KG1 (cell line): ENCODE results near the gene MED27.
"Not testable (repeated sequence)": the region's sequence is repeated elsewhere in the genome, so short reads cannot be mapped to it uniquely, and the experiment has no call there.

ENCODE experiments used
- DNase-seq: peaks from one replicate; lab custom pipeline; 2025; lab: John Stamatoyannopoulos, UW

Gene MED27

DNA sequence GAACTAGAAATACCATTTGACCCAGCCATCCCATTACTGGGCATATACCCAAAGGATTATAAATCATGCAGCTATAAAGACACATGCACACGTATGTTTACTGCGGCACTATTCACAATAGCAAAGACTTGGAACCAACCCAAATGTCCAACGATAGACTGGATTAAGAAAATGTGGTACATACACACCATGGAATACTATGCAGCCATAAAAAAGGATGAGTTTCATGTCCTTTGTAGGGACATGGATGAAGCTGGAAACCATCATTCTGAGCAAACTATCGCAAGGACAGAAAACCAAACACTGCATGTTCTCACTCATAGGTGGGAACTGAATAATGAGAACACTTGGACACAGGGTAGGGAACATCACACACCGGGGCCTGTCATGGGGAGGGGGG, 158.0 kb downstream of the MED27 start:
- DNase-seq, result not testable (repeated sequence)

- DNase-seq, result no peak
These were observed 160.5 kb downstream of the MED27 start for GRCh38 chr9:131919216-131919615.

DNA sequence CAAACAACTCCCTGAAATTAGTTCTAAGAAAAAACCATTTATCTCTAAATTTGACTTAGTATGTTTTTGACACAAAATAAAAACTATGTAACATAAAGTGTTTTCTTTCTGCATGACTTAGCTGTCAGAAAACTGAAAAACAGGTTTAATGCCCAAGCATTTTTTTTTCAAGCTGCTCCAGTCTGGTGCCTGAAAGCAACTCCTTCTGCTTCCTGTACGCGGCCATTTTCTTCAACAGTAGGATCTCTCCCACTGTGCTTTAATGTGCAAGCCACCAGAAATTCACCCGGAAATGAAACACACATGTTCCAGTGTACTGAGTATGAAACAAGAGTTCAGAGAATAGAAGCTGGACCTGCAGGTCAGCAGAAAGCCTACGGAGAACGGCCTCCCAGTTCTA, 161.2 kb downstream of the MED27 start:
- no peak for DNase-seq

DNA sequence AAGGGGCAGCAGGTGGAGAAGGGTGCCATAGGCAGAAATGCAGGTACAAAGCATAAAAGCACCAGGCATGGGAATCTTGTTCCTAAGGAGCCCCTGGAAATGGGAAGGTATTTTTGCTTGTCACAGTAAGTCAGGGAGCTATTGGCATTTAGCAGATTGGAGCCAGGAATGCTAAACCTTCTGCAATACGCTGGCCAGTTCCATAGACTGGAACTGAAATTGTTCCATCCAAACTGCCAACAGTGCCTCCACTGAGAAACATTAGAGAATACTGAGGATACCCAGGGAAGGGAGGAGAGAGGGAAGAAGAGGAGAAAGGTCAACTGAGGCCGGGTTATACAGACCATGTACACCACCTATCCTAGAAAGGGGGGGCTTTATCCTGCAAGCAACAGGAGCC, 162.7 kb downstream of the MED27 start:
- DNase-seq, result no peak

DNA sequence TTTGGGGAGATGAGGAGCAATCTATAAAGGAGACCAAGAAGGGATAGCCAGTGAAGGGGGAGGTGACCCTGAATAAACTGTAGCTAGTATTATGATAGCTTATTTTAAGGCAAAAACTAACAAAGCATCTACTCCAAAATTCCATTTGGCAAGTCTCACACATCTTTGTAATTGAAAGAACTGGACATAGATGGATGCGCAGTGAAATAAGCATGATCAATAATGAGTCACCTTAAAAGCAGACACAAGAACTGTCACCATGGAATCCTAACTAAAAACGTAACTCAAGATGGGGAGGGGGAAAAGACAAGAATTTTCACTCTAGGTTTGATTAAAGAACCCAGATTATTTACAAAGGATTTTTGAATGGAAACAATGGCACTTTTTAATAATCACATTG, 164.5 kb downstream of the MED27 start:
- DNase-seq, result no peak

DNA sequence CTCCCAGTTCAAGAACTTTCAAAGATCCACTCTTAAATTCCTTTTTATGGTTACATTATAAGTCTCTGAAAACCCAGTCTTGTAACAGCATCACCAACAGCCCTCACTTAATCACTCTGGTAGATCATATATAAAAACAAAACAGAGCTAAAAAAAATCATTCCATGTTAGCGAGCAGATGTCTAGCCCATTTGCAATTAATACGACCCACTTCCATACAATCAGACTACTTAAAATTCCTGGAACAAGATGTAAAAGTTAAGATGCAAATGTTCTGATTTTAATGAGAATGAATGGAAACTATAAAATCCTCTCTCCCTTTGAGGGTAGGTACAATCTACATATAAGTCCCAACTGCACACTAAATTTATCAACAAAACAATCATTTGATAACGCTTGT, 167.0 kb downstream of the MED27 start:
- DNase-seq, result no peak

DNA sequence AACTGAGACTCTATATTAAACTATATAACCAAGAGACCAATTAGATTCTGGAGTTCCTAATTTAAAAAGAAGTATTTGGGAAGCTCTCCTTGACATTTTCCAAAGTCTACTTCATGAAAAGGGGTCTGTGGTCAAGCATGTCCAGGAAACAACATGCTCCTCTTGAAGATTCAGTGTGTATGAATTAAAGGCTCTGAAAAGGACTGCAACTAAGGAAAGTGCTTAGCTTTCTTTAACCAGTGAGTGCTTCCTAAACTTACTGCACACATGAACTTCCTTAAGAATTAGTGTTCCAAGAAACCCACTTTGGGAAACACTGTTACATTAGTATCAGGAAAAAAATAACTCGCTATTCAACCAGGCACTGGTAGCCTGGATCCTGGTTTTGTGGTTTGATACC, 167.6 kb downstream of the MED27 start:
- DNase-seq, result no peak

GRCh38 chr9:131910572-131910971, 169.1 kb downstream of the MED27 start:
- DNase-seq, result no peak

DNA sequence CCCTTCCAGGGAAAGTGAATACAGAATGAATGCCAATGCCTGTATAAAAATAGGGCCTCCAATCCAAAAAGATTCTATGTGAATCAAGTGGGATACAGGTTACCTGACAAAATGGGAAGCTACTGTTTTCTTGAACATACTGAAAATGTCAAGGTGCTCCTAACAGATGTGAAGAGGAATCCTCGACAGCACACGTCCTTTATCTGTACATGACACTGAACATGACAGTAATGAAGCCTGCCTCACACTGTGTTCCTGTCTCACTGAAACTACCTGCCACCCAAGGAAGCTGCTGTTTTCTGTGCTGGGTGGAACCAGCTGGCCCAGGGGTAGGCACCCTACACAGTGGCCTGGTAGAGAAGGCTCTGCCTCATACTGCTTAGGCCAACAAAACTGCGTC, 174.5 kb downstream of the MED27 start:
- no peak for DNase-seq

- DNase-seq, result no peak
These were observed 180.1 kb downstream of the MED27 start for GRCh38 chr9:131899296-131900228.

- DNase-seq, result no peak
These were observed 186.7 kb downstream of the MED27 start for GRCh38 chr9:131892902-131893500.

DNA sequence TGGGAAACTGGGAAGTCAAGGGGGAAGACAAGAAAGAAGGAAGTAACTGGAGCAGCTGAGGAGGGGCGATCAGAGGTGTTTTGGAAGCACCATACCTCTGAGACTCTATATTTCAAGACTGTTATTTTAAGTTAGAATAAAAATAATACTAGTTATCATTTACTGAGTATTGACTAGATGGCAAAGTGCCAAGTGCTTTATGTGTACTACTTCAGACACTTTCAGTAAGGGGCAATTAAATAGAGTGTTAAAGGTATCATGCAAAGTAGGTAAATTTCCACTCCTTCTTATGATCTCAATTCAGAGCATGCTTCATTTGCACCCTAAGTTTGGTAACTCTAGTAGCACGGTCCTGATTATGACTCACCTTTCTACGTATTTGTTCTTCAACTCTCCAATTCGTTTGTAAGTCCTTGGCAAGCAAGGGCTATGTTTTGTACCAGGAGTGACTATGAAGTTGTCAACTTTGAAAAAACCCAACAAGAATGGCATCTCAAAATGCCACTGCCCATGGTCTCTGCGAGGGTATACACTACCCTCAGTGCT, 187.4 kb downstream of the MED27 start:
- DNase-seq, result no peak

- DNase-seq, result no peak
These were observed 188.1 kb downstream of the MED27 start for GRCh38 chr9:131891598-131891997.

- DNase-seq, result no peak
These were observed 190.0 kb downstream of the MED27 start for GRCh38 chr9:131889437-131890251.

- DNase-seq, result no peak
These were observed 190.7 kb downstream of the MED27 start for GRCh38 chr9:131888923-131889322.

DNA sequence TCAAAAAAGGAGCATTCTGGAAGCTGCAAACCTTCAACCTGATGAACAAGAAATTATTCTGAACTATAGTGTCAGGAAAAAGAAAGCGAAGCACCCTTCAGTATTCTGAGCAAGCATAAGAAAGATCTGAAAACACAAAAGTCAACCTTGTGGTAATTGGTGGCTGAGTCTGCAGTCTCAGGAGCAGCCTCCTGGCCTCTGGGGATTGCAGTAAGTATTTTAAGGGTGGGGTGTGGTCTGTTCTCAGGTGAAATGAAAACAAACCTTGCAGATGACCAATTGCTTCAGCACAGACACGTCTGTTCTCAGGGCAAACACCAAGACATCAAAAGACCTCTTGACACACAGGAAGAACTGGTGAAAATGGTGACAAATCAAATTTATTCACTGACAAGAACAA, 192.0 kb downstream of the MED27 start:
- DNase-seq, result no peak

- no peak for DNase-seq
These were observed 192.8 kb downstream of the MED27 start for GRCh38 chr9:131886826-131887225.

- no peak for DNase-seq
These were observed 194.5 kb downstream of the MED27 start for GRCh38 chr9:131885144-131885609.

DNA sequence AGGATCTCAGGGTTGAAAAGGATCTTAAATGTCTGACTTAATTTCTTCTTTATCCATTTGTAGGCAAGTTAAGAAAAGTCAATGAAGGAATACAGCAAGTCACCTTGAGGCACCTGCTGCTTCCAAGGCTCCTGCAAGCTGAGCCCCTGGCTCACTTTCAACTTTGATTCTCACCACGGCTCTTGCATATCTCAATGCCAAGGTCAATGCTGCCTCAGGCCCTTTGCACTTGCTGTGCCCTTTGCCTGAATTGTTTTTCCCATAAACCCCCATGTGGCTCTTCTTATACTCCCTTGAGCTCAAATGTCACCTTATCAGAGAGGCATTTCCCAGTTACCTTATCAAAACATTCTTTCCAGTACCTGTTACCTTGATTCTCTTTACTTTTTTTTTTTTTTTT, 195.4 kb downstream of the MED27 start:
- no peak for DNase-seq

- no peak for DNase-seq
These were observed 198.7 kb downstream of the MED27 start for GRCh38 chr9:131880833-131881583.

GRCh38 chr9:131879911-131880290, 199.8 kb downstream of the MED27 start:
- DNase-seq, result no peak
